Ascending aorta (tissue), 2 donors: Measurements from ENCODE around the gene SERINC1. TPM values are rescaled to one million over a fixed set of nuclear protein-coding genes. Genes with fewer than 3 reads are reported as not detected.

Experiments
- DNase-seq, 2 donors: peaks; one replicate each; pipeline ENCODE4 v3.0.0-alpha.2; 2019; ENCODE audit warnings: low spot score in 2 of 2
- H3K27ac ChIP-seq, 2 donors: fragments of 200-600 bp; sonication (generic); one replicate each; pipeline ENCODE4 v1.5.1; 2016 to 2017; ENCODE audit warnings: mild to moderate bottlenecking in 1 of 2
- H3K27me3 ChIP-seq: fragments of 200-600 bp; sonication (generic); one replicate; pipeline ENCODE4 v1.5.1; 2017
- H3K36me3 ChIP-seq, 2 donors: fragments of 200-600 bp; sonication (generic); one replicate each; pipeline ENCODE4 v1.5.1; 2016
- H3K4me1 ChIP-seq, 2 donors: fragments of 200-600 bp; sonication (generic); one replicate each; pipeline ENCODE4 v1.5.1; 2016 to 2017; ENCODE audit warnings: mild to moderate bottlenecking in 1 of 2
- H3K4me3 ChIP-seq, 2 donors: fragments of 200-600 bp; sonication (generic); one replicate each; pipeline ENCODE4 v1.5.1; 2016 to 2017; ENCODE audit warnings: mild to moderate bottlenecking in 1 of 2
- H3K9me3 ChIP-seq, 2 donors: fragments of 200-600 bp; sonication (generic); one replicate each; pipeline ENCODE4 v1.5.1; 2016
- CTCF ChIP-seq, 3 experiments: fragments of 200-600 bp in 2 of 3; fragments of 450-650 bp in 1 of 3; sonication (generic) in 2 of 3; IDR thresholded peaks; one replicate each; pipeline ENCODE4 v1.5.1; 2016 to 2019; ENCODE audit warnings: antibody characterized with exemption in 3 of 3, mild to moderate bottlenecking in 1 of 3, moderate library complexity in 1 of 3
- intact Hi-C: fragments of 100-400 bp; cut with DNase I; formaldehyde crosslinking; loops from one replicate; pipeline ENCODE4 v1.15.1; 2023
- total RNA-seq: library from RNA; depleted of rRNA; stranded (reverse); fragments of >200 nt; gene quantifications from one replicate; pipeline ENCODE4 v1.1.0, GENCODE V29; 2016

SERINC1 gene
- total RNA-seq, 1 donor from 2014 or later, result 72.6 TPM

- intact Hi-C loops, result loop anchor here (10.0 kb wide), 1 partner anchor 1066 kb away; the partner anchor contains the start of gene TBC1D32
- peaks cover 0 to 2% of the 10 kb centered on the region in 2 donors for H3K4me1 ChIP-seq
- TF ChIP-seq CTCF (IDR thresholded peaks at IDR 0.05), result no peak
- no peaks in the 10 kb centered on the region for H3K9me3 ChIP-seq
- H3K27me3 ChIP-seq, result no peaks in the 10 kb centered on the region
- H3K4me3 ChIP-seq, result peak overlapping the region in 1 of 2 donors; percentile 84
- no peak for DNase-seq
- H3K36me3 ChIP-seq, result no peaks in the 10 kb centered on the region
- no peak overlapping the region for H3K27ac ChIP-seq
Observed at GRCh38 chr6:122401104-122401503, 70.5 kb downstream of the SERINC1 start.

- Histone ChIP-seq H3K36me3 (no peaks in the 10 kb centered on the region), H3K9me3 (no peaks in the 10 kb centered on the region), H3K27me3 (no peaks in the 10 kb centered on the region), H3K27ac (no peak overlapping the region), H3K4me3 (peak overlapping the region; percentile 84 to 99), H3K4me1 (peaks cover 0 to 2% of the 10 kb centered on the region in 2 donors)
- TF ChIP-seq CTCF (IDR thresholded peaks at IDR 0.05), result no peak
- DNase-seq, result no peak
- intact Hi-C loops, result loop anchor here (10.0 kb wide), 1 partner anchor 1066 kb away; the partner anchor contains the start of gene TBC1D32
Observed at GRCh38 chr6:122400462-122401089, 71.0 kb downstream of the SERINC1 start.

- Histone ChIP-seq H3K27ac (peak overlapping the region; percentile 77), H3K9me3 (no peaks in the 10 kb centered on the region), H3K4me1 (peaks cover 0 to 2% of the 10 kb centered on the region in 2 donors), H3K36me3 (no peaks in the 10 kb centered on the region), H3K27me3 (no peaks in the 10 kb centered on the region), H3K4me3 (peak overlapping the region; percentile 84 to 99)
- intact Hi-C loops, result loop anchor here (10.0 kb wide), 1 partner anchor 1065 kb away; the partner anchor contains the start of gene TBC1D32
- no peak for TF ChIP-seq CTCF (IDR thresholded peaks at IDR 0.05)
- peak in 1 of 2 donors; percentile 65 for DNase-seq
Observed at GRCh38 chr6:122400121-122400450, 71.5 kb downstream of the SERINC1 start.

GRCh38 chr6:122399348-122400120 is 72.1 kb downstream of the SERINC1 start, which contains the start of gene HSF2:
TSS of gene HSF2 (plus strand) at chr6:122399652. CDS start at chr6:122399738, 86 bp downstream.
- no peaks in the 10 kb centered on the region for H3K27me3 ChIP-seq
- intact Hi-C loops, result loop anchor here (1.0 to 10.0 kb wide), 3 partner anchors 72 to 1065 kb away; partner anchors contain the start of genes GJA1, SERINC1 and TBC1D32
- no peaks in the 10 kb centered on the region for H3K9me3 ChIP-seq
- peak within 1 kb of the TSS; percentile 84 to 99 for H3K4me3 ChIP-seq
- no peaks in the 10 kb centered on the region for H3K36me3 ChIP-seq
- H3K4me1 ChIP-seq, result peaks cover 0 to 2% of the 10 kb centered on the region in 2 donors
- peak; percentile 92 to 98 for DNase-seq
- TF ChIP-seq CTCF (IDR thresholded peaks at IDR 0.05), result peak in 2 of 3 experiments; percentile 29 to 41
- peak within 1 kb of the TSS; percentile 77 for H3K27ac ChIP-seq

- peak overlapping the region; percentile 84 to 99 for H3K4me3 ChIP-seq
- H3K27me3 ChIP-seq, result no peaks in the 10 kb centered on the region
- H3K4me1 ChIP-seq, result peaks cover 0 to 2% of the 10 kb centered on the region in 2 donors
- intact Hi-C loops, result loop anchor here (1.0 to 10.0 kb wide), 2 partner anchors 72 to 964 kb away; partner anchors contain the start of genes GJA1 and SERINC1
- no peak for TF ChIP-seq CTCF (IDR thresholded peaks at IDR 0.05)
- no peaks in the 10 kb centered on the region for H3K9me3 ChIP-seq
- H3K27ac ChIP-seq, result peak overlapping the region; percentile 77
- DNase-seq, result no peak
- H3K36me3 ChIP-seq, result no peaks in the 10 kb centered on the region
Observed at GRCh38 chr6:122399055-122399347, 72.6 kb downstream of the SERINC1 start.
